Prostate gland (tissue), 2 donors: ENCODE measurements around the gene NDUFAF4. TPM values are rescaled to one million over a fixed set of nuclear protein-coding genes. Genes with fewer than 3 reads are reported as not detected.
"Not testable (repeated sequence)": the region's sequence is repeated elsewhere in the genome, so short reads cannot be mapped to it uniquely, and the experiment has no call there.

Experiments used
- DNase-seq: peaks from one replicate; pipeline ENCODE4 v3.0.0-alpha.2; 2019; ENCODE audit warnings: low spot score
- H3K27ac ChIP-seq, 2 donors: fragments of 200-600 bp; sonication (generic); 2 replicates each; pipeline ENCODE4 v1.5.1; 2017 to 2019
- H3K27me3 ChIP-seq: fragments of 200-600 bp; sonication (generic); replicated peaks from 2 replicates; pipeline ENCODE4 v1.5.1; 2019; ENCODE audit not compliant: insufficient read depth
- H3K36me3 ChIP-seq, 2 donors: fragments of 200-600 bp; sonication (generic); 1 replicate in 1 of 2; 2 replicates in 1 of 2; pipeline versions ENCODE4 v1.5.1 to v1.8.1; 2017 to 2019
- H3K4me1 ChIP-seq: fragments of 200-600 bp; sonication (generic); replicated peaks from 2 replicates; pipeline ENCODE4 v1.5.1; 2019
- H3K4me3 ChIP-seq, 2 donors: fragments of 200-600 bp; sonication (generic); 2 replicates each; pipeline ENCODE4 v1.5.1; 2017 to 2019
- H3K9me3 ChIP-seq: fragments of 200-600 bp; sonication (generic); 2 replicates; pipeline ENCODE4 v1.5.1; 2017
- POLR2A ChIP-seq: fragments of 450-650 bp; IDR thresholded peaks from one replicate; pipeline ENCODE4 v1.6.1; 2016; ENCODE audit warnings: antibody characterized with exemption, mild to moderate bottlenecking
- POLR2AphosphoS5 ChIP-seq: sonication (generic); formaldehyde crosslinking; IDR thresholded peaks from one replicate; pipeline ENCODE4 v1.6.1; 2017; ENCODE audit warnings: antibody characterized with exemption
- WGBS: methylation state at CpG from one replicate; pipeline ENCODE4 v1.1.5; 2018; 5-methylcytosine and 5-hydroxymethylcytosine counted together
- intact Hi-C: fragments of 100-400 bp; cut with DNase I; formaldehyde crosslinking; loops from one replicate; pipeline ENCODE4 v1.14.2; 2022
- total RNA-seq, 2 donors: library from RNA; depleted of rRNA; stranded (reverse); fragments of >200 nt; gene quantifications; one replicate each; pipeline ENCODE4 v1.1.0, GENCODE V29; 2016
- TF ChIP-seq, protein P1 (sequence below), 4 experiments: fragments of 200-600 bp in 2 of 4; fragments of 450-650 bp in 2 of 4; sonication (generic) in 2 of 4; IDR thresholded peaks; 1 replicate in 3 of 4; 2 replicates in 1 of 4; pipeline ENCODE4 v1.5.1; 2016 to 2019; ENCODE audit warnings: antibody characterized with exemption in 4 of 4, mild to moderate bottlenecking in 2 of 4, moderate library complexity in 2 of 4

The NDUFAF4 gene
- total RNA-seq, 2 donors from 2014 or later, result 15.6 to 29.9 TPM

DNA sequence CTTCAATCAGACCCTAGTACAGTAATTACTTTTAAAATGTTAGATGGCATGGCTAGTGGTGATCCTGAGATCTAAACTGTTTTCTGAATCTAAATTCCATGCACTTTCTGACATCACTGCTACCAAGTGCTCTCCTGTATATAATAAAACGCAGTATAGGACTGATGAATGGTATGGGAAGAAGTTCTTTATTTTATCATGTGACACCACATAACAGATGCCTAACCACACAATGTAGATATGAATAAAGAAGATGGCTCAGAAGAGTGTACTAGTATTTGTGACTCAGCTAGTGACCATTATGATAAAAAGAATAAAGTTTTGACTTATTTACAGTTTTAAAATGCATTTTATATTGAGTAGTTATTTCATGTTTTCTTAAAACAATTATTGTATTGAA lies 8.5 kb downstream of the NDUFAF4 start:
- Histone ChIP-seq H3K4me1 (no peaks in the 10 kb centered on the region), H3K36me3 (no peaks in the 10 kb centered on the region), H3K27ac (no peak overlapping the region), H3K27me3 (no peaks in the 10 kb centered on the region), H3K4me3 (no peak overlapping the region), H3K9me3 (no peaks in the 10 kb centered on the region)
- WGBS, result 0% methylated on average over 1 of the region's 1 CpG
- TF ChIP-seq, protein P1, sequence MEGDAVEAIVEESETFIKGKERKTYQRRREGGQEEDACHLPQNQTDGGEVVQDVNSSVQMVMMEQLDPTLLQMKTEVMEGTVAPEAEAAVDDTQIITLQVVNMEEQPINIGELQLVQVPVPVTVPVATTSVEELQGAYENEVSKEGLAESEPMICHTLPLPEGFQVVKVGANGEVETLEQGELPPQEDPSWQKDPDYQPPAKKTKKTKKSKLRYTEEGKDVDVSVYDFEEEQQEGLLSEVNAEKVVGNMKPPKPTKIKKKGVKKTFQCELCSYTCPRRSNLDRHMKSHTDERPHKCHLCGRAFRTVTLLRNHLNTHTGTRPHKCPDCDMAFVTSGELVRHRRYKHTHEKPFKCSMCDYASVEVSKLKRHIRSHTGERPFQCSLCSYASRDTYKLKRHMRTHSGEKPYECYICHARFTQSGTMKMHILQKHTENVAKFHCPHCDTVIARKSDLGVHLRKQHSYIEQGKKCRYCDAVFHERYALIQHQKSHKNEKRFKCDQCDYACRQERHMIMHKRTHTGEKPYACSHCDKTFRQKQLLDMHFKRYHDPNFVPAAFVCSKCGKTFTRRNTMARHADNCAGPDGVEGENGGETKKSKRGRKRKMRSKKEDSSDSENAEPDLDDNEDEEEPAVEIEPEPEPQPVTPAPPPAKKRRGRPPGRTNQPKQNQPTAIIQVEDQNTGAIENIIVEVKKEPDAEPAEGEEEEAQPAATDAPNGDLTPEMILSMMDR (IDR thresholded peaks at IDR 0.05), result no peak
- TF ChIP-seq POLR2A (no peak), POLR2AphosphoS5 (no peak)
- intact Hi-C loops, result no loop called here
- no peak for DNase-seq

- intact Hi-C loops, result no loop called here
Observed at GRCh38 chr6:96888745-96889144, 8.9 kb downstream of the NDUFAF4 start.

GRCh38 chr6:96886519-96886918 lies 11.2 kb downstream of the NDUFAF4 start:
- DNase-seq, result no peak
- TF ChIP-seq, protein P1 (IDR thresholded peaks at IDR 0.05), result no peak
- TF ChIP-seq POLR2AphosphoS5 (no peak), POLR2A (no peak)
- Histone ChIP-seq H3K27ac (no peak overlapping the region), H3K9me3 (no peaks in the 10 kb centered on the region), H3K4me1 (no peaks in the 10 kb centered on the region), H3K36me3 (no peaks in the 10 kb centered on the region), H3K4me3 (no peak overlapping the region), H3K27me3 (no peaks in the 10 kb centered on the region)
- intact Hi-C loops, result no loop called here
- 92% methylated on average over 1 of the region's 1 CpG for WGBS

More at GRCh38 chr6:96888745-96889144, 8.9 kb downstream of the NDUFAF4 start:
- WGBS, result 88% methylated on average over 5 of the region's 5 CpGs
- Histone ChIP-seq H3K4me1 (no peaks in the 10 kb centered on the region), H3K4me3 (no peak overlapping the region), H3K27me3 (no peaks in the 10 kb centered on the region), H3K36me3 (no peaks in the 10 kb centered on the region), H3K27ac (no peak overlapping the region), H3K9me3 (no peaks in the 10 kb centered on the region)
- TF ChIP-seq POLR2AphosphoS5, result no peak
- TF ChIP-seq POLR2A, result no peak
- TF ChIP-seq, protein P1 (IDR thresholded peaks at IDR 0.05), result no peak
- DNase-seq, result no peak

GRCh38 chr6:96885187-96885631 lies 12.5 kb downstream of the NDUFAF4 start:
- H3K4me3 ChIP-seq, intact Hi-C loops, H3K27ac ChIP-seq, H3K4me1 ChIP-seq, DNase-seq, H3K36me3 ChIP-seq, H3K27me3 ChIP-seq, H3K9me3 ChIP-seq: not testable (repeated sequence)
- 77% methylated on average over 5 of the region's 5 CpGs for WGBS

GRCh38 chr6:96878143-96878542 lies 19.5 kb downstream of the NDUFAF4 start:
- Histone ChIP-seq H3K9me3 (no peaks in the 10 kb centered on the region), H3K36me3 (no peaks in the 10 kb centered on the region), H3K4me3 (no peak overlapping the region), H3K27me3 (no peaks in the 10 kb centered on the region), H3K27ac (no peak overlapping the region), H3K4me1 (no peaks in the 10 kb centered on the region)
- TF ChIP-seq POLR2AphosphoS5 (no peak), POLR2A (no peak)
- TF ChIP-seq, protein P1 (IDR thresholded peaks at IDR 0.05), result no peak
- DNase-seq, result no peak
- intact Hi-C loops, result no loop called here
